Measurements from ENCODE around the gene SORCS3. TPM values are rescaled to one million over a fixed set of nuclear protein-coding genes. Genes with fewer than 3 reads are reported as not detected.

Gene SORCS3
- total RNA-seq, 1 experiment from 2014 or later, result 0.04 TPM

- Histone ChIP-seq H4K8ac (replicated peaks; ENCODE audit: insufficient read length, low read depth, low read length) (no peak overlapping the region), H2BK20ac (ENCODE audit: low read depth, low read length, poor library complexity, severe bottlenecking) (no peak overlapping the region), H2BK12ac (ENCODE audit: insufficient read length, low read depth, low read length) (no peak overlapping the region), H2BK120ac (ENCODE audit: low read depth, low read length, poor library complexity, severe bottlenecking) (no peak overlapping the region), H2BK5ac (ENCODE audit: insufficient read length, low read length) (no peak overlapping the region), H2AFZ (ENCODE audit: low read length) (no peak overlapping the region), H2BK15ac (ENCODE audit: low read depth, low read length) (no peak overlapping the region), H3K9ac (ENCODE audit: extremely low read depth, insufficient read length, low read length) (no peak overlapping the region), H3K4ac (ENCODE audit: low read depth, low read length) (no peak overlapping the region), H3K4me2 (ENCODE audit: insufficient read depth, insufficient read length, low read length) (no peak overlapping the region), H4K20me1 (ENCODE audit: control insufficient read depth, insufficient read depth, insufficient read length) (no peaks in the 10 kb centered on the region), H3K27me3 (ENCODE audit: insufficient read depth, low read length) (no peaks in the 10 kb centered on the region), H3K56ac (ENCODE audit: insufficient read length, low read depth, low read length) (no peak overlapping the region), H3K18ac (ENCODE audit: insufficient read length, low read depth, low read length) (no peak overlapping the region), H3T11ph (ENCODE audit: low read length) (no peak overlapping the region), H2AK5ac (ENCODE audit: insufficient read length, low read length) (no peak overlapping the region), H3K4me1 (ENCODE audit: insufficient read depth, low read length) (no peaks in the 10 kb centered on the region), H3K27ac (ENCODE audit: insufficient read length, low read depth, low read length) (no peak overlapping the region), H3K23me2 (ENCODE audit: insufficient read length, low read depth, low read length, poor library complexity, severe bottlenecking) (no peaks in the 10 kb centered on the region), H4K5ac (ENCODE audit: insufficient read length, low read depth, low read length) (no peak overlapping the region), H3K79me1 (ENCODE audit: insufficient read depth, low read depth, low read length, poor library complexity, severe bottlenecking) (no peaks in the 10 kb centered on the region), H3K79me2 (ENCODE audit: insufficient read depth, low read length) (no peaks in the 10 kb centered on the region), H3K23ac (ENCODE audit: insufficient read length, low read depth, low read length) (no peak overlapping the region), H3K14ac (ENCODE audit: insufficient read depth, low read length) (no peak overlapping the region), H4K91ac (ENCODE audit: insufficient read length, low read depth, low read length) (no peak overlapping the region), H3K9me3 (ENCODE audit: control insufficient read depth, low read depth, low read length) (no peaks in the 10 kb centered on the region)
- TF ChIP-seq CTCF (conservative IDR thresholded peaks at IDR 0.05), result no peak
- no peak for DNase-seq
- peaks cover 5 to 6% of the 10 kb centered on the region in 2 experiments for H3K4me1 Mint-ChIP-seq
- H3K27me3 Mint-ChIP-seq (ENCODE audit: low read depth), result no peaks in the 10 kb centered on the region
- H3K4me3 Mint-ChIP-seq, result no peak overlapping the region
- H3K36me3 Mint-ChIP-seq (ENCODE audit: insufficient read depth in 1 of 3, low read depth in 3 of 3), result no peaks in the 10 kb centered on the region
- no peak overlapping the region for H3K27ac Mint-ChIP-seq
- no CpG with 5 or more reads among the region's 2 CpGs for WGBS (ENCODE audit: extremely low coverage, insufficient read length, low lambda C conversion rate)
- no peaks in the 10 kb centered on the region for H3K9me3 Mint-ChIP-seq
Observed at GRCh38 chr10:105210546-105210945, 569.5 kb downstream of the SORCS3 start.

Measured in H9 (cell line).